Lower leg skin (tissue), 3 donors: ENCODE data around the gene TSEN54.

Experiments used
- CTCF ChIP-seq, 3 donors: fragments of 450-650 bp; IDR thresholded peaks; one replicate each; pipeline ENCODE4 v1.5.1; 2016; ENCODE audit warnings: antibody characterized with exemption in 3 of 3, mild to moderate bottlenecking in 3 of 3, moderate library complexity in 2 of 3
- POLR2A ChIP-seq, 2 donors: fragments of 450-650 bp; IDR thresholded peaks; one replicate each; pipeline ENCODE4 v1.6.1; 2016 to 2017; ENCODE audit warnings: antibody characterized with exemption in 2 of 2, mild to moderate bottlenecking in 1 of 2, moderate library complexity in 1 of 2

- TF ChIP-seq CTCF (IDR thresholded peaks at IDR 0.05) (no peak), POLR2A (IDR thresholded peaks at IDR 0.05) (no peak)
Observed at GRCh38 chr17:75491680-75492079, 24.6 kb upstream of the TSEN54 start.
